Measurements from ENCODE around the gene RNF223. TPM values are rescaled to one million over a fixed set of nuclear protein-coding genes. Genes with fewer than 3 reads are reported as not detected.

Gene RNF223
- total RNA-seq, 4 donors from 2014 or later: not detected

DNA sequence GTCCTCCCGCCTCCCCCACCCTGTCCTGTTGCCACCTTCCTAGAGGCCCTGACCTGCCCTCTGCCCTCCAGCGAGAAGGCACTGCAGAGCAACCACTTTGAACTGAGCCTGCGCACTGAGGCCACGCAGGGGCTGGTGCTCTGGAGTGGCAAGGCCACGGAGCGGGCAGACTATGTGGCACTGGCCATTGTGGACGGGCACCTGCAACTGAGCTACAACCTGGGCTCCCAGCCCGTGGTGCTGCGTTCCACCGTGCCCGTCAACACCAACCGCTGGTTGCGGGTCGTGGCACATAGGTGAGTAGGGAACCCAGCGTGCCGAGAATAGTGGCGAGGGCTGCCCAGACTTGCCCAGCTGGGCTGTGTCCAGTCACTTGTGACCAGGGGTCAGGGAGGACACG is 20.4 kb downstream of the RNF223 start:
- TF ChIP-seq EP300 (IDR thresholded peaks at IDR 0.05) (no peak), POLR2AphosphoS5 (IDR thresholded peaks at IDR 0.05) (no peak), POLR2A (IDR thresholded peaks at IDR 0.05; ENCODE audit: low read depth) (no peak)
- TF ChIP-seq, protein P1, sequence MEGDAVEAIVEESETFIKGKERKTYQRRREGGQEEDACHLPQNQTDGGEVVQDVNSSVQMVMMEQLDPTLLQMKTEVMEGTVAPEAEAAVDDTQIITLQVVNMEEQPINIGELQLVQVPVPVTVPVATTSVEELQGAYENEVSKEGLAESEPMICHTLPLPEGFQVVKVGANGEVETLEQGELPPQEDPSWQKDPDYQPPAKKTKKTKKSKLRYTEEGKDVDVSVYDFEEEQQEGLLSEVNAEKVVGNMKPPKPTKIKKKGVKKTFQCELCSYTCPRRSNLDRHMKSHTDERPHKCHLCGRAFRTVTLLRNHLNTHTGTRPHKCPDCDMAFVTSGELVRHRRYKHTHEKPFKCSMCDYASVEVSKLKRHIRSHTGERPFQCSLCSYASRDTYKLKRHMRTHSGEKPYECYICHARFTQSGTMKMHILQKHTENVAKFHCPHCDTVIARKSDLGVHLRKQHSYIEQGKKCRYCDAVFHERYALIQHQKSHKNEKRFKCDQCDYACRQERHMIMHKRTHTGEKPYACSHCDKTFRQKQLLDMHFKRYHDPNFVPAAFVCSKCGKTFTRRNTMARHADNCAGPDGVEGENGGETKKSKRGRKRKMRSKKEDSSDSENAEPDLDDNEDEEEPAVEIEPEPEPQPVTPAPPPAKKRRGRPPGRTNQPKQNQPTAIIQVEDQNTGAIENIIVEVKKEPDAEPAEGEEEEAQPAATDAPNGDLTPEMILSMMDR (IDR thresholded peaks at IDR 0.05): no peak
- Histone ChIP-seq H3K9me3 (no peaks in the 10 kb centered on the region), H3K27ac (replicated peaks in 1 of 4) (no peak overlapping the region), H3K36me3 (peaks cover 0 to 63% (median 41%) of the 10 kb centered on the region in 4 donors), H3K27me3 (peaks cover 0 to 24% (median 5%) of the 10 kb centered on the region in 4 donors), H3K4me1 (peaks cover 1 to 7% (median 6%) of the 10 kb centered on the region in 4 donors), H3K4me3 (no peak overlapping the region)
- DNase-seq (ENCODE audit: extremely low spot score): no peak
- 98% methylated on average over 17 of the region's 18 CpGs for WGBS
- intact Hi-C loops (cut with DNase I): no loop called here

DNA sequence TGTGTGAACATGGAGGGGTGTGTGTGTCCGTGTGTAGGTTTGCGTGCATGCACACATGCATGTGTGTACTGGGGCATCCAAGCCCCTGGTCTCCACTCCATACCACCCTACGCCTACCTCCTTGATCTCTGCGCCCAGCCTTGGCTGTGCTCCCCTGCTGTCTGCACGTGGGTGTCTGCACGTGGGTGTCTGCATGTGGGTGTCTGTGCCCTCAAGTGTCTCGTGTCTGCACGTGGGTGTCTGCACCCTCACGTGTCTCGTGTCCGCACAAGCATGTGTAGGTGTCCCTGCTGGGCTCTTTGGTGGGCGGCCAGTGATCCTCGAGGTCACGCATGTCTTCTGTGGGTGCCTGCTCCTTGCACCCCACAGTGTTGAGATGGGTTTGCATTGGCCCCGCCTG is 21.1 kb downstream of the RNF223 start:
- Histone ChIP-seq H3K27ac (replicated peaks in 1 of 4) (no peak overlapping the region), H3K9me3 (no peaks in the 10 kb centered on the region), H3K4me1 (peaks cover 0 to under 1% (median under 1%) of the 10 kb centered on the region in 4 donors), H3K36me3 (peaks cover 0 to 65% (median 45%) of the 10 kb centered on the region in 4 donors), H3K4me3 (no peak overlapping the region), H3K27me3 (peaks cover 0 to 17% (median 2%) of the 10 kb centered on the region in 4 donors)
- TF ChIP-seq POLR2A (IDR thresholded peaks at IDR 0.05; ENCODE audit: low read depth) (no peak), POLR2AphosphoS5 (IDR thresholded peaks at IDR 0.05) (no peak), EP300 (IDR thresholded peaks at IDR 0.05) (no peak)
- TF ChIP-seq, protein P1 (IDR thresholded peaks at IDR 0.05): no peak
- intact Hi-C loops (cut with DNase I): no loop called here
- WGBS: 92% methylated on average over 6 of the region's 15 CpGs
- DNase-seq (ENCODE audit: extremely low spot score): no peak

- Histone ChIP-seq H3K27me3 (peaks cover 0 to 9% (median 0%) of the 10 kb centered on the region in 4 donors), H3K36me3 (peaks cover 0 to 73% (median 53%) of the 10 kb centered on the region in 4 donors), H3K27ac (replicated peaks in 1 of 4) (no peak overlapping the region), H3K4me3 (no peak overlapping the region), H3K9me3 (no peaks in the 10 kb centered on the region), H3K4me1 (no peaks in the 10 kb centered on the region)
- DNase-seq (ENCODE audit: extremely low spot score): no peak
- TF ChIP-seq EP300 (IDR thresholded peaks at IDR 0.05): no peak
- TF ChIP-seq, protein P1 (IDR thresholded peaks at IDR 0.05): no peak
- TF ChIP-seq POLR2AphosphoS5 (IDR thresholded peaks at IDR 0.05): no peak
- no peak for TF ChIP-seq POLR2A (IDR thresholded peaks at IDR 0.05; ENCODE audit: low read depth)
- WGBS: 96% methylated on average over 29 of the region's 29 CpGs
- intact Hi-C loops (cut with DNase I): no loop called here
Measured at GRCh38 chr1:1052003-1052840, 21.9 kb downstream of the RNF223 start.

DNA sequence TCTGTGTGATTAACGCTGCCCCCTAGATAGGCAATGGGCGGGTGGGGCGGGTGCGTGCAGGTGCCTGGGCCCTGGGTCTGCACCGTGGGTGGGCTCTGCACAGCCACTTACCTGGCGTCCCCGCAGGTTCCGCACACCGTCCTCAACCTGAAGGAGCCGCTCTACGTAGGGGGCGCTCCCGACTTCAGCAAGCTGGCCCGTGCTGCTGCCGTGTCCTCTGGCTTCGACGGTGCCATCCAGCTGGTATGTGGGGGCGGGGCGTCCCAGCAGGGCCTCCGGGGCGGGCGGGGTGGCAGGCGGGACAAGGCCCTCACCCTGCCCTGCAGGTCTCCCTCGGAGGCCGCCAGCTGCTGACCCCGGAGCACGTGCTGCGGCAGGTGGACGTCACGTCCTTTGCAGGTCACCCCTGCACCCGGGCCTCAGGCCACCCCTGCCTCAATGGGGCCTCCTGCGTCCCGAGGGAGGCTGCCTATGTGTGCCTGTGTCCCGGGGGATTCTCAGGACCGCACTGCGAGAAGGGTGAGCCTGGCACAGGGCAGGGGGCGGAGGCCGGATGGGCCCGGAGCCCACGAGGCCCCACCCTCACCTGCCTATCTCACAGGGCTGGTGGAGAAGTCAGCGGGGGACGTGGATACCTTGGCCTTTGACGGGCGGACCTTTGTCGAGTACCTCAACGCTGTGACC is 22.8 kb downstream of the RNF223 start:
- WGBS: 81% methylated on average over 21 of the region's 46 CpGs
- intact Hi-C loops (cut with DNase I): no loop called here
- no peaks in the 10 kb centered on the region for H3K4me1 ChIP-seq
- no peak for DNase-seq (ENCODE audit: extremely low spot score)
- no peaks in the 10 kb centered on the region for H3K27me3 ChIP-seq
- H3K4me3 ChIP-seq: no peak overlapping the region
- TF ChIP-seq, protein P1 (IDR thresholded peaks at IDR 0.05): no peak
- no peak for TF ChIP-seq POLR2A (IDR thresholded peaks at IDR 0.05; ENCODE audit: low read depth)
- H3K36me3 ChIP-seq: peaks cover 0 to 83% (median 63%) of the 10 kb centered on the region in 4 donors
- no peaks in the 10 kb centered on the region for H3K9me3 ChIP-seq
- no peak overlapping the region for H3K27ac ChIP-seq (replicated peaks in 1 of 4)

Measured in esophagus muscularis mucosa (tissue), 4 donors.